ENCODE measurements around the gene VARS2. TPM values are rescaled to one million over a fixed set of nuclear protein-coding genes. Genes with fewer than 3 reads are reported as not detected.

The VARS2 gene
- total and polyA plus RNA-seq, 9 of the 15 experiments (the other 6 are each of a cell fraction or from before 2014, with no cell fraction given) = 1.6 to 53.6 (median 29.9) TPM

GRCh38 chr6:30877419-30878262 lies 36.4 kb upstream of the VARS2 start (continued):
- TF ChIP-seq STAT5A (IDR thresholded peaks at IDR 0.05; ENCODE audit: borderline replicate concordance, low read length) = 0 out of 2 replicates have a peak, but pooled peaks have one; percentile 19
- TF ChIP-seq ZEB2 (IDR thresholded peaks at IDR 0.05) = peak; percentile 57; the same call in 1 of the 2 replicates
- 0 out of 2 replicates have a peak, but pooled peaks have one; percentile 36 for TF ChIP-seq GTF2F1 (IDR thresholded peaks at IDR 0.05; ENCODE audit: low read depth, low read length)
- no peak for TF ChIP-seq GATAD2A (IDR thresholded peaks at IDR 0.05)
- no peak for TF ChIP-seq MIER1 (IDR thresholded peaks at IDR 0.05; ENCODE audit: low read depth)
- no peak for TF ChIP-seq POLR2AphosphoS2 (IDR thresholded peaks at IDR 0.05; ENCODE audit: low read length)

- no peaks in the 10 kb centered on the region for H3K9me3 ChIP-seq (replicated peaks; ENCODE audit: control insufficient read depth, insufficient read depth, low read depth, low read length)
- peaks cover 5% of the 10 kb centered on the region for H3K79me2 ChIP-seq (ENCODE audit: control insufficient read depth, insufficient read depth, low read length)
- ATAC-seq (no peak), DNase-seq (ENCODE audit: extremely low read depth in 1 of 4, low spot score in 3 of 4) (peak in 3 of 4 experiments; percentile 48 to 83 (median 67)), FAIRE-seq (peak; percentile 76)
- H3K9me1 ChIP-seq (ENCODE audit: control insufficient read depth, insufficient read depth, low read length) = no peaks in the 10 kb centered on the region
- H3K27ac ChIP-seq (ENCODE audit: extremely low read depth, low read depth, low read length) = peak overlapping the region; percentile 18; the same call in 1 of the 3 replicates
- H3K4me2 ChIP-seq (ENCODE audit: insufficient read depth, low read length) = peak overlapping the region; percentile 20; the same call in 1 of the 2 replicates
- no peaks in the 10 kb centered on the region for H3K27me3 ChIP-seq (ENCODE audit: control insufficient read depth in 2 of 2, insufficient read depth in 2 of 2, low read length in 2 of 2)
- no peak overlapping the region for H3K4me3 ChIP-seq
- no peak overlapping the region for H3K9ac ChIP-seq (ENCODE audit: insufficient read depth in 1 of 2, low read depth in 2 of 2, low read length in 2 of 2)
- H2AFZ ChIP-seq (ENCODE audit: low read depth, low read length) = peak overlapping the region; percentile 12; the same call in 1 of the 2 replicates
- H4K20me1 ChIP-seq (replicated peaks; ENCODE audit: control insufficient read depth, insufficient read depth, low read length) = no peaks in the 10 kb centered on the region
- H3K4me1 ChIP-seq (replicated peaks in 1 of 2; ENCODE audit: control insufficient read depth in 2 of 2, insufficient read depth in 2 of 2, low read length in 2 of 2) = peaks cover 74 to 77% of the 10 kb centered on the region in 2 experiments
- no TSS peak for BruUV-seq (replicated peaks)
- POLR2A ChIA-PET = interaction anchor here (0.6 to 1.7 kb wide), 6 partner anchors 9 to 140 kb away, joined by 3 to 6 read pairs (median 4); no protein-coding TSS in a partner anchor
- WGBS (ENCODE audit: insufficient coverage, low coverage, missing lambda C conversion rate) = 49% methylated on average over 8 of the region's 8 CpGs
- CTCF ChIA-PET (ENCODE audit: low intra/inter-chr PET ratio) = interaction anchor here (1.0 kb wide), 1 partner anchor 51 kb away, joined by 3 read pairs; no protein-coding TSS in a partner anchor
- intact Hi-C loops (cut with micrococcal nuclease) = loop anchor here (5.0 kb wide), 1 partner anchor 202 kb away; no protein-coding TSS in a partner anchor
- H3K36me3 ChIP-seq (ENCODE audit: control insufficient read depth, insufficient read depth, low read length) = no peaks in the 10 kb centered on the region
- in situ Hi-C loops (cut with MboI) = loop anchor here (5.0 kb wide), 1 partner anchor 138 kb away; the partner anchor contains the start of genes FLOT1 and IER3
- TF ChIP-seq STAT5A (IDR thresholded peaks at IDR 0.05; ENCODE audit: borderline replicate concordance, low read length) (peak; percentile 58), FOXJ3 (CRISPR knock-in tag; IDR thresholded peaks at IDR 0.05) (no peak), DPF2 (IDR thresholded peaks at IDR 0.05) (peak; percentile 87), ZBTB11 (CRISPR knock-in tag; IDR thresholded peaks at IDR 0.05) (peak in 1 of 3 experiments; percentile 52; a peak in 2 of 6 replicates), RCOR1 (IDR thresholded peaks at IDR 0.05; ENCODE audit: borderline replicate concordance in 1 of 2, low read depth in 2 of 2, low read length in 2 of 2) (peak in 1 of 2 experiments; percentile 87; a peak in 2 of 4 replicates), ZNF75A (CRISPR knock-in tag; IDR thresholded peaks at IDR 0.05) (no peak), EWSR1 (IDR thresholded peaks at IDR 0.05; ENCODE audit: borderline replicate concordance, low read depth, partially characterized antibody) (no peak), ZNF766 (CRISPR knock-in tag; conservative IDR thresholded peaks at IDR 0.05) (peak; percentile 69; the same call in 1 of the 2 replicates), MTA2 (IDR thresholded peaks at IDR 0.05; ENCODE audit: low read depth) (peak; percentile 60; the same call in 1 of the 2 replicates), CBFA2T2 (conservative IDR thresholded peaks at IDR 0.05) (peak; percentile 91)
These were observed 34.2 kb upstream of the VARS2 start for GRCh38 chr6:30879684-30880427.

All from K562 (cell line).